GM10266 (cell line): ENCODE measurements around the gene BCLAF1.

Source experiments
- DNase-seq: peaks from one replicate; pipeline ENCODE4 v3.0.0; 2012; ENCODE audit errors: extremely low spot score
- TF ChIP-seq, protein P1 (sequence below): IDR thresholded peaks from 2 replicates; pipeline ENCODE4 v1.5.1; 2012; ENCODE audit warnings: mild to moderate bottlenecking, low read depth; ENCODE audit not compliant: control insufficient read depth, insufficient read depth; ENCODE audit errors: missing control alignments

BCLAF1 gene

DNA sequence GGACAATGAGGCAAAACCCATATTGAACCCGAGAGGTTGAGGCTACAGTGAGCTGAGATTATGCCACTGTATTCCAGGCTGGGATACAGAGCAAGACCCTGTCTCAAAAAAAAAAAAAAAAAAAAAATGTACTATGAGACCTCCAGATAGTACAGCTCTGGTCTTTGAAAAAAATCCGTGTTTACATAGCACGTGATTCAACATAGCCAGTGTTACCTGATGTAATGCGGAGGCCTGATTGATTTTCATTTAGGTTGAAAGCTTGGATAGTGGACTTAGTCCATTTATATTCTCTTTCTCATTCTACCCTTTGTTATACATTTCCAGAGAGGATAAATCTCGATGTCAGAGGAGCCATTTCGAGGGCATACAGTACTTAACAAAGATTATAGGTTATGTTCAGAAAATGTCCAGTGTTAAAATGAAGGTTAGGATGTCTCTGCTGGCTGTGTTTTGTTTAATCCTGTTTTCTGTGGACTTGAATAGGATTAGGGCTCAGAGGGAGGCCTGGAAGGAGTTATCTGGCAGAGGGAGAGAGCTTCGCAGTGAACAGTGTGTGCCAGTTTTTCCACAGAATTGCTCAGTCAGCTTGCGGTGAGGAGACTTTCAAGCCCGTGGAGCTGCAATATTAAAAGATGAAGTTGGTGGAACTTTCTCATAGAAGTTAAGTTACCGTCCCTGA is 33.9 kb upstream of the BCLAF1 start:
- TF ChIP-seq, protein P1, sequence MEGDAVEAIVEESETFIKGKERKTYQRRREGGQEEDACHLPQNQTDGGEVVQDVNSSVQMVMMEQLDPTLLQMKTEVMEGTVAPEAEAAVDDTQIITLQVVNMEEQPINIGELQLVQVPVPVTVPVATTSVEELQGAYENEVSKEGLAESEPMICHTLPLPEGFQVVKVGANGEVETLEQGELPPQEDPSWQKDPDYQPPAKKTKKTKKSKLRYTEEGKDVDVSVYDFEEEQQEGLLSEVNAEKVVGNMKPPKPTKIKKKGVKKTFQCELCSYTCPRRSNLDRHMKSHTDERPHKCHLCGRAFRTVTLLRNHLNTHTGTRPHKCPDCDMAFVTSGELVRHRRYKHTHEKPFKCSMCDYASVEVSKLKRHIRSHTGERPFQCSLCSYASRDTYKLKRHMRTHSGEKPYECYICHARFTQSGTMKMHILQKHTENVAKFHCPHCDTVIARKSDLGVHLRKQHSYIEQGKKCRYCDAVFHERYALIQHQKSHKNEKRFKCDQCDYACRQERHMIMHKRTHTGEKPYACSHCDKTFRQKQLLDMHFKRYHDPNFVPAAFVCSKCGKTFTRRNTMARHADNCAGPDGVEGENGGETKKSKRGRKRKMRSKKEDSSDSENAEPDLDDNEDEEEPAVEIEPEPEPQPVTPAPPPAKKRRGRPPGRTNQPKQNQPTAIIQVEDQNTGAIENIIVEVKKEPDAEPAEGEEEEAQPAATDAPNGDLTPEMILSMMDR = no peak
- no peak for DNase-seq

- no peak for DNase-seq
- TF ChIP-seq, protein P1 = no peak
Measured at GRCh38 chr6:136319732-136320131, 30.1 kb upstream of the BCLAF1 start.

DNA sequence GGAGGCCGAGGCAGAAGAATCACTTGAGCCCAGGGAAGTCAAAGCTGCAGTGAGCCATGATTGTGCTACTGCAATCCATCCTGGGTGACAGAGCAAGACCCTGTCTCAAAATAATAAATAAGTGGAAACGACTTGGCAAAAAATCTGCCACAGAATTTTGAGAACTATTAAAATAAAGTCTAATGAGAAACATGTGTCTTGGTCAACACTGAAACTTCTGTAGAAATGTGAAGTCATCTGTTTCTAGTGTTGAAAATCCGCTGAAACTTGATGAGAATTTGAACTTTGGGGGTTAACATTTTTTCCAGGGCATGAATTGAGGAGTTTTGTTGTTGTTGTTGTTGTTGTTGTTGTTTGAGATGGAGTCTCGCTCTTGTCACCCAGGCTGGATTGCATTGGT is 29.0 kb upstream of the BCLAF1 start:
- TF ChIP-seq, protein P1 = no peak
- no peak for DNase-seq

GRCh38 chr6:136317971-136318370 is 28.3 kb upstream of the BCLAF1 start:
- TF ChIP-seq, protein P1 = no peak
- no peak for DNase-seq

DNA sequence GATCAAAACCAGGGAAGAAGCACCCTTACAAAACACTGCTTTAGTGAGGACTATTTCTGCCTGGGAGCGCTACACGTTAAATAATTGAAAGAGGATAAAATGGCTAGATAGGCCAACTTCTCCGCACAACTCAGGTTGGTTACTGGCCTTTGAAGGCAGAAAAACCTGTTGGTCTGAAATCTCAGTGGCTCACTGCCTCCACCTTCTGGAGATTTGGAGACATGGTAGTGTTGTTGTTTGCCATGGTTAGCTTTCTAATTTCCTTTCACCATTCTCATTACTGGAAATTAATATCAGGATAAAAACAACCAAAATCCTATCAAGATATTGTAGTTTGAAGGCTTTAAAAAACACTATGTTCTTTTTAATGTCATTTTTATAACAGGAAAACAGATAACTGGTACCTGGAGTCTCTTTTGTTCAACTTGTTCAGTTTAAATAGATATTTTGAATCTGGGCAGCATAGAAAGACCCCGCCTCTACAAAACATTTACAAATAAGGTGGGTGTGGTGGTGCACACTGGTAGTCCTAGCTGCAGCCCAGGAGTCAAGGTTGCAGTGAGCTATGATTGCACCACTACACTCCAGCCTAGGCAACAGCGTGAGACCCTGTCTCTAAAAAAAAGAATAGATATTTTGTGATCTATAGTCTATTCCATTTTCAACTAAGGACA is 27.5 kb upstream of the BCLAF1 start:
- DNase-seq = peak; percentile 56
- TF ChIP-seq, protein P1 = peak; percentile 77

DNA sequence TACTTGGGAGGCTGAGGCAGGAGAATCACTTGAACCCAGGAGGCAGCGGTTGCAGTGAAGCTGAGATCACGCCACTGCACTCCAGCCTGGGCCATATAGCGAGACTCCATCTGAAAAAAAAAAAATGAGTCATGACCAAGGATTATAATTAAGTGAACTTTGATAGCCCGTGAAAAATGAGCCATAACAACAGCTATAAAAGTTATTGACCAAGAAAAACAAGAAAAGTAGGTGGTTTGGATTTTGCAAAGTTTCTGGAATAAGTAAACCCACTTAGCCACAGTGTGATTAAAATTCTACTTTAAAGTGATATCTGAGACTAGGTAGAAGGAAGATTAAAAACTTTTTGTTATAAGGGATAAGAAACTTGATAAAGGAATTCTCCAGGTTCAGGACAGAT is 25.9 kb upstream of the BCLAF1 start:
- TF ChIP-seq, protein P1 = no peak

DNA sequence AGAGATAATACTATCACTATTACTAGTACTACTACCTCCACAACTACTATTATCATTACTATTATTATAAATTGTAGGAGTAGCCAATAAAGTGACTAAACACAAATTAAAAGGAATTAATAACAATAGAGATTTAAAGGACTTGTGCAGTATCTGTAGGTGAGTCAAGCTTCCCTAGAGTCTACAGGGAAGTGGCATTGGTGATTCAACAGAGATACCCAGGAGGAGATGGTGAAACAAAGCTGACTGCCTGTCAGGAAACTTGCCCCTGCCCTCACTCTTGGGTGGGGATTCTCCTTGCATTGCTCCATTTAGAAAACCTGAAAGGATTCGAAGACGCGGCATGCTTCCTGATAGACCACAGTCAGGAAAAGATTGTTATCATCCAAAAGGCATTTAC is 23.3 kb upstream of the BCLAF1 start:
- TF ChIP-seq, protein P1 = no peak
- no peak for DNase-seq

More for the DNA sequence above, 25.9 kb upstream of the BCLAF1 start:
- no peak for DNase-seq
